BJ (cell line): ENCODE results near the gene ATP10A. TPM values are rescaled to one million over a fixed set of nuclear protein-coding genes. Genes with fewer than 3 reads are reported as not detected.

Experiments used
- CTCF ChIA-PET: fragments of 350-600 bp; formaldehyde crosslinking; extraction: SDS; loops from one replicate; lab custom pipeline; 2021; ENCODE audit warnings: antibody characterized with exemption, inconsistent platforms; lab: Yijun Ruan, JAX
- POLR2A ChIA-PET: fragments of 300-600 bp; sonication (Branson Sonifier 250); formaldehyde crosslinking; extraction: SDS; loops from one replicate; lab custom pipeline; 2021; ENCODE audit warnings: antibody characterized with exemption; lab: Charles Lee
- DNase-seq: peaks from one replicate; pipeline ENCODE4 v3.0.0-alpha.2; 2011; ENCODE audit warnings: low read depth
- H3K27me3 ChIP-seq: 2 replicates; pipeline ENCODE4 v1.6.0; 2011; ENCODE audit warnings: low read length; ENCODE audit not compliant: control insufficient read depth, insufficient read depth
- H3K36me3 ChIP-seq: 2 replicates; pipeline ENCODE4 v1.5.1; 2011; ENCODE audit warnings: low read length; ENCODE audit not compliant: control insufficient read depth, insufficient read depth
- H3K4me3 ChIP-seq: 2 replicates; pipeline ENCODE4 v1.5.1; 2011; ENCODE audit warnings: low read depth, mild to moderate bottlenecking, control low read depth, low read length
- polyA plus RNA-seq: library from polyadenylated mRNA; depleted of rRNA; stranded (reverse); fragments of >200 nt; gene quantifications from 2 replicates; pipeline ENCODE4 v1.2.3, GENCODE V29; 2011
- TF ChIP-seq, protein P1 (sequence below): IDR thresholded peaks from 2 replicates; pipeline ENCODE4 v1.5.1; 2011; ENCODE audit warnings: low read depth, mild to moderate bottlenecking, control low read depth, inconsistent platforms, low read length, moderate library complexity; ENCODE audit not compliant: insufficient read depth

ATP10A gene
- polyA plus RNA-seq, 1 experiment: 28.0 TPM

DNA sequence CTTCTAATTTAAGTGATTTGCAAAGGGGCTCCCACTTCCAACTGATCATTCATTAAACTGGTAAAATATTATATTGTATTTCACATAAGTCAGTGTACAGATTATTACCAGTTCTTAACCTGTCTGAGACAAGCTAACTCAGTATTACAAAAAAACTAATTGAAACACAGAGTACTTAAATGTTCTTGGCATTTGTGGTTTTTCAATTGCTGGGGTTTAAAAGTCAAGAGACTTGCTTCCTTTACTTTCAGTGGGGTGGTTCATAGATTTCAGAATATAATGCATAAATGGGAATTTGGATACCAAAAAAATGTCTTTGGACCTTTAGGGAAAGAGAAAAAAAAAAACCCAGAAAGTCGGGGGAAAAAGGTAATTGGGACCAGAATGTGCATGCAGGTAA is 85.0 kb downstream of the ATP10A start:
- POLR2A ChIA-PET: interaction anchor here (0.7 kb wide), 1 partner anchor 90 kb away, joined by 3 read pairs; no protein-coding TSS in a partner anchor
- no peak for DNase-seq
- TF ChIP-seq, protein P1, sequence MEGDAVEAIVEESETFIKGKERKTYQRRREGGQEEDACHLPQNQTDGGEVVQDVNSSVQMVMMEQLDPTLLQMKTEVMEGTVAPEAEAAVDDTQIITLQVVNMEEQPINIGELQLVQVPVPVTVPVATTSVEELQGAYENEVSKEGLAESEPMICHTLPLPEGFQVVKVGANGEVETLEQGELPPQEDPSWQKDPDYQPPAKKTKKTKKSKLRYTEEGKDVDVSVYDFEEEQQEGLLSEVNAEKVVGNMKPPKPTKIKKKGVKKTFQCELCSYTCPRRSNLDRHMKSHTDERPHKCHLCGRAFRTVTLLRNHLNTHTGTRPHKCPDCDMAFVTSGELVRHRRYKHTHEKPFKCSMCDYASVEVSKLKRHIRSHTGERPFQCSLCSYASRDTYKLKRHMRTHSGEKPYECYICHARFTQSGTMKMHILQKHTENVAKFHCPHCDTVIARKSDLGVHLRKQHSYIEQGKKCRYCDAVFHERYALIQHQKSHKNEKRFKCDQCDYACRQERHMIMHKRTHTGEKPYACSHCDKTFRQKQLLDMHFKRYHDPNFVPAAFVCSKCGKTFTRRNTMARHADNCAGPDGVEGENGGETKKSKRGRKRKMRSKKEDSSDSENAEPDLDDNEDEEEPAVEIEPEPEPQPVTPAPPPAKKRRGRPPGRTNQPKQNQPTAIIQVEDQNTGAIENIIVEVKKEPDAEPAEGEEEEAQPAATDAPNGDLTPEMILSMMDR: no peak
- H3K4me3 ChIP-seq: no peak overlapping the region
- CTCF ChIA-PET: no interaction called here
- no peaks in the 10 kb centered on the region for H3K27me3 ChIP-seq
- peaks cover 6% of the 10 kb centered on the region for H3K36me3 ChIP-seq

DNA sequence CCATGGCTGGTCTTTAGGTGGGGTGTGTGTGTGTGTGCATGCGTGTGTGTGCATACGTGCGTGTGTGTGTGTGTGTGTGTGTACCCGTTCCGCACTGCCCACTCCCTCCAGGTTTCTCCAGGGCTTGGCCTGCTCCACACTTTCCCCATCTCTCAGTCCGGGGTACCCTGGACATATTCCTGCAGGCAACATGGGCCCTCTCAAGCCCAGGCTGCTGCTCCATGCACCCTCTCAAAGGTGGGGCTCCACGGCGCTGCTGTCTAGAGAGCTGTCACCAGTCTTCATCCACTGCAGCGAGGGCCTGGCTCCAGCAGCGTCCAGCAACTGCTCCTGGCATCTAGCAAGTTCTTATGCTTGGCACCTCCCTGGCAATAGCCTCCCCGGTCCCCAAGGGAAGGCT is 86.1 kb downstream of the ATP10A start:
- TF ChIP-seq, protein P1: no peak
- POLR2A ChIA-PET: no interaction called here
- DNase-seq: no peak
- Histone ChIP-seq H3K27me3 (no peaks in the 10 kb centered on the region), H3K4me3 (no peak overlapping the region), H3K36me3 (peaks cover 7% of the 10 kb centered on the region)
- CTCF ChIA-PET: no interaction called here

DNA sequence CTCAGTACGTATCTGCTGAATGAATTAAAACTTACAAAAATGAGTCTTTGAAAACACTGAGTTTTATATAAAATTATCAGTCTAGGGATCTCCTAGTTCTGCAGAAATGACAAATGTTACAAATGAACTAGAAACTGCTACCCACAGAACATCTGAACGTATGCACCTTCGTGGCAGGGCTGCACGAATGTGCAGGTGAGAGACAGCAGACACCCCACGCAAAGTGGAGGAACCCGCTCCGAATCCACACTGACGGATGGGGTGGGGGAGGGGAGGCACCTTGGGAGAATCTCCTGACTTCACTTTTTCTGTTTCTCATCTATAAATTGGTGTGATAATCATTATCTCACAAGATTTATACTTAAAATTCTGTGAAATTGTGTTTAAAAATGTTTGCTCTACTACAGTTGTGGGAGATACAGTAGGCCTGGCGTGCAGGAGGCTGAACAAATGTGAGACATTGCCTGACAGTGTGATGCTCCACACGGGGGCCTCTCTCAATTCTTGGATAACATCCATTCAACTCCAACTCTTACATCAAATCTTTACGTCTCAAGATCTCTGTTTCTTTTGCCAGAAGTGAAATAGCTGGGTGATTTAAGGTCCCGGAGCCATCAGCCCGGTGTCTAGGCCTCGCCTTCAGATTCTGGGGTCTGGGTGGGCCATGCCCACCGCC is 86.9 kb downstream of the ATP10A start:
- CTCF ChIA-PET: no interaction called here
- Histone ChIP-seq H3K36me3 (peaks cover 7% of the 10 kb centered on the region), H3K27me3 (no peaks in the 10 kb centered on the region), H3K4me3 (no peak overlapping the region)
- DNase-seq: no peak
- POLR2A ChIA-PET: no interaction called here
- TF ChIP-seq, protein P1: no peak

DNA sequence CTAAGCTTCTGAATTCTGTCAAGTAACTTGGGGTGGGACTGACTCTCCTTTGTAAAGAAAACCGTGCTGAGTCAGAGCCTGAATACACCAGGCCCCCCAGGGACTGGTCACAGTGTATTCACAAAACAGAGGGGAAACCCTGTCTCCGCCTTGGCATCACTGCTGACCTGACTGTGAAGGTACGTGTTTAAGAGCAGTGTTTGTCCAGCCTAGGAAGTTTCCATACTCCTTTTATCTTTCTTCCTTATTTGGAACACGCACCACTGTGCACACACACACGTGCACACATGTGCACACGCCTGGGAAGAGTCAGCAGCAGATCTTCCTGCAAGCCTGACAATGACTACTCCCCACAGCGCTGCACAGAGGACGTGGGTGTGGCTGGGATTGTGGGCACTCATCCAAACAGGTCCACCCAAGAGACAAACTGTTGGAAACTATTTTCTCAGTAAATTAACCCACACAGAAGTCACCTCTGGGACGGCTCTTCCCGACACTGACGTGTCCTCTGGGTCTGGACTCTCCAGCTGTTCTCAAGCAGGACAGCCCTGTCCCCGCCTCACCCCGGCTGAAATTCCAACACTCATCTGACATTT is 87.7 kb downstream of the ATP10A start:
- peak; percentile 82 for DNase-seq
- no peak overlapping the region for H3K4me3 ChIP-seq
- ChIA-PET POLR2A (interaction anchor here (0.6 kb wide), 1 partner anchor 8 kb away, joined by 4 read pairs; no protein-coding TSS in a partner anchor), CTCF (interaction anchor here (1.0 to 1.3 kb wide), 4 partner anchors 12 to 158 kb away, joined by 3 read pairs; no protein-coding TSS in a partner anchor)
- H3K27me3 ChIP-seq: no peaks in the 10 kb centered on the region
- H3K36me3 ChIP-seq: peaks cover 4% of the 10 kb centered on the region
- TF ChIP-seq, protein P1: no peak

DNA sequence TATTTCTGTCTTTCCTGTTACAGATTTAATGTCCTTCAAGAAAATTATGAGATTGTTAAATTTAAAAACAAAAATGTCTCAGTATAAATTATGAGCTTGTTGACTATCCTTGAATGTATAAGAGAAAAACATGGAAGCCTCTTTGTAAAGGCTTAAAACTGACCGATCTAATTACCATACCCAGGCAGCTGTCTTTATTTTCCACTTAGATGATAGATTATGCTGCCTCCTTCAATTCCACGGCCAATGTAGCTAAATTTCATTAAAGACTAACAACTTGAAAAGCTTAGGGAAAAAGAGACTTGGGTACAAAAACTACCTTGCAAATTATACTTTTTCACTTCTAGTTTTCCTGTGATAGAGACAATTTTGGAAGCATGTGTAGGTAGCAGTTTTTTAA is 88.3 kb downstream of the ATP10A start:
- POLR2A ChIA-PET: interaction anchor here (0.6 kb wide), 1 partner anchor 9 kb away, joined by 4 read pairs; no protein-coding TSS in a partner anchor
- no peaks in the 10 kb centered on the region for H3K27me3 ChIP-seq
- TF ChIP-seq, protein P1: no peak
- CTCF ChIA-PET: interaction anchor here (0.6 to 1.3 kb wide), 5 partner anchors 12 to 159 kb away, joined by 3 read pairs; no protein-coding TSS in a partner anchor
- peaks cover 1% of the 10 kb centered on the region; the same call in 1 of the 2 replicates for H3K36me3 ChIP-seq
- no peak overlapping the region for H3K4me3 ChIP-seq
- no peak for DNase-seq
